Measurements from ENCODE around the gene PDE7B.

- no peak for TF ChIP-seq EZH2phosphoT487 (IDR thresholded peaks at IDR 0.05; ENCODE audit: insufficient read depth, low read depth)
- no peak for TF ChIP-seq EZH2 (IDR thresholded peaks at IDR 0.05; ENCODE audit: insufficient read depth, poor library complexity, severe bottlenecking)
These were observed 361.6 kb downstream of the PDE7B start for GRCh38 chr6:136213012-136213539.
